HS-5 (cell line): ENCODE results near the gene AVPI1.
A peak's percentile ranks its signal among the peaks of the same experiment; 100 is the strongest.
"Not testable (repeated sequence)": the region's sequence is repeated elsewhere in the genome, so short reads cannot be mapped to it uniquely, and the experiment has no call there.

Experiments used
- DNase-seq: peaks from one replicate; pipeline ENCODE4 v3.0.0-alpha.2; 2012; ENCODE audit warnings: low read depth

The AVPI1 gene

GRCh38 chr10:97640174-97640867, 46.7 kb downstream of the AVPI1 start, which contains the start of gene PI4K2A:
PI4K2A (plus strand) TSS chr10:97640671; CDS start chr10:97640743, 72 bp downstream.
- peak; percentile 96 for DNase-seq

- not testable (repeated sequence) for DNase-seq
Observed at GRCh38 chr10:97639090-97639489, 48.0 kb downstream of the AVPI1 start.

- DNase-seq = no peak
Observed at GRCh38 chr10:97635577-97635976, 51.5 kb downstream of the AVPI1 start.

GRCh38 chr10:97633921-97634320, 53.1 kb downstream of the AVPI1 start:
- DNase-seq = no peak

GRCh38 chr10:97632949-97633884, 53.8 kb downstream of the AVPI1 start, which contains the start of gene MORN4:
MORN4 (minus strand) TSS chr10:97633500; CDS start chr10:97619653, 13,847 bp downstream.
- DNase-seq = peak; percentile 62

- DNase-seq = no peak
Observed at GRCh38 chr10:97631098-97631497, 55.9 kb downstream of the AVPI1 start.

- no peak for DNase-seq
Observed at GRCh38 chr10:97629289-97629688, 57.8 kb downstream of the AVPI1 start.

- no peak for DNase-seq
Observed at GRCh38 chr10:97628228-97628627, 58.8 kb downstream of the AVPI1 start.

- no peak for DNase-seq
Observed at GRCh38 chr10:97627731-97628130, 59.3 kb downstream of the AVPI1 start.
